HG03175 (cell line): Measurements from ENCODE around the gene UNC5A.

Experiments
- ATAC-seq: cut with Tn5 transposase; IDR thresholded peaks from one replicate; pipeline ENCODE4 v1.9.1; 2021; ENCODE audit warnings: mild to moderate bottlenecking, moderate library complexity; ENCODE audit not compliant: unreplicated experiment

The UNC5A gene

DNA sequence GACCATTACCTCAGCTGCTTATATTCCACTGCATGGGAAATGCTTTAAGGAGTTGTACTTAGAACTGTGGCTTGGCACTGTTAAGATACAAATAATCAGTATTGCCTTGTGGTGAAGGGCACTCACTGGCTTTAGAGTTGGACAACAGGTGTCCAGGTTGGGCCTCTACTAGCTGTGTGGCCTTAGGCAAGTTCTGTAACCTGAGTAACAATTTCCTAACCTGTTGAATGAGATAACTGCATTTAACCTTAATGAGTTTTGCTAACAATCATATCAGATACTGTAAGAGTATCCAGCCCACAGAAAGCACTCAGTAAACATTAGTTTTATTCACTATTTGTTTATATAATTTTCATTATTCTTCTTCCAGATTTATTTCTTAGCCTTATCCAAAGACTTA is 106.0 kb downstream of the UNC5A start:
- no peak for ATAC-seq

DNA sequence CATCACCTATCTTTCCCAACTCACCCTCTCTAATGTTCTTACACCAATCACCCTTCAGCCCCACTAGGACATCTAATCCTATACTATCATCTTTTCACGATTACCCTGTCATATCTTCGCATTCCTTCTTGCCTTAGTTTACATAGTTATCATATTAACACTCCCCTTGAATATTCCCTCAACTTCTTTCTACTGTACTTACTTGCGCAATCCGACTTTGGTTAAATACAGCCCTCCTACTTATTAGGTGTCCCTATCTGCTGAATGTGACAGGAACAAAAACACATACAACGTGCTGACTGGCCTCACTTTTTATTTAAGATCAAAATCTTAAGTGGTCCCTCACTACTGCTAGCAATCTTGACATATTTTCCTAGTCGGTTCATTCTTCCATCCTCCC is 108.3 kb downstream of the UNC5A start:
- no peak for ATAC-seq

DNA sequence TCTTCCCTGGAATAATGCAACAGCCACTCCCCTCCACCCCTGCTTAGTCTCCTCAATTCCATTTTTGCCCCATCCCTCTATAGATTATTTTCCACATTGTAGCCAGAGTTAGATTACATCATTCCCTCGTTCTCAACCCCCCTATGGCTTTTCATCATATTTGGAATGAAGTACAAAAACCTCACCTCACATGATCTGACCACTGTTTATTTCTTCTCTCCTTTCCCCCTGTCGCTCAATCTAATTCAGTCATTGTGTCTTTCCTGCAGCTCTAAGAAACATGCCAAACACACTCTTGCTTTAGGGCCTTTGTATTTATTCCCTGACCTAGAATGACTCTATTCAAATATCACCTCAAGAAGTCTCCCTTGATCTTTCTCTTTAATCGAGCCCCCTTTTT is 111.4 kb downstream of the UNC5A start:
- no peak for ATAC-seq

DNA sequence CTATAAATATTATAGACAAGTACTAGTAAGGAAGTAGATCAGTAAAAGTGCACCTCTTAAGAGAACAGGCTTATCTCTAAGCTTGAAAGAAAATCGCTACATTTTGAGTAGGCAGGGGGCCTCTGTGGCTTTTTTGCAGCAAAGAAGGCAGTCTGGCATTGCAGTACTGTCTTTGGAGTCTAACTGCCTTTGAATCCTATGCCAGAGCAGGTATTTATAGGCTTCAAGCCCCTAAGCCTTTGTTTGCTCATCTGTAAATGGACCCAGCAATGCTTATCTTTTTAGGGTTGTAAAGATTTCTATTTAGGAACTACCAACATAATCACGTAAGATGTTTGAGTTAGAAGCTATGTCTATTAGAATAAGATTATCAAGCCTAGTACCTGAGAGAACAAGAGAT is 112.5 kb downstream of the UNC5A start:
- ATAC-seq, result no peak

DNA sequence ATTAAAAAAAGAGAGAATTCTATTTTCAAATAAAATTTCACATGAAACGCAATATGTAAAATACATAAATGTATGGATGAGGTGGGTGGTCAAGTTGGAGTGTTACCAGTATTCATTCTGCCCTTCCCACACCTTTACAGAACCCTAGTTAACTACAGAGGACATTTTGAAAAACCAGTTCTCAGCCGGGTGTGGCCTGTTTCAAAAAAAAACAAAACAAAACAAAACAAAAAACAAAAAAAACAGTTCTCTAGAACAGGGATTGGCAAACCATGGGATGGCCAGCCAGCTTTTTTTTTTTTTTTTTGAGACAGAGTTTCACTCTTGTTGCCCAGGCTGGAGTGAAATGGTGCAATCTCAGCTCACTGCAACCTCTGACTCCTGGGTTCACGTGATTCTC is 117.2 kb downstream of the UNC5A start:
- ATAC-seq, result no peak

DNA sequence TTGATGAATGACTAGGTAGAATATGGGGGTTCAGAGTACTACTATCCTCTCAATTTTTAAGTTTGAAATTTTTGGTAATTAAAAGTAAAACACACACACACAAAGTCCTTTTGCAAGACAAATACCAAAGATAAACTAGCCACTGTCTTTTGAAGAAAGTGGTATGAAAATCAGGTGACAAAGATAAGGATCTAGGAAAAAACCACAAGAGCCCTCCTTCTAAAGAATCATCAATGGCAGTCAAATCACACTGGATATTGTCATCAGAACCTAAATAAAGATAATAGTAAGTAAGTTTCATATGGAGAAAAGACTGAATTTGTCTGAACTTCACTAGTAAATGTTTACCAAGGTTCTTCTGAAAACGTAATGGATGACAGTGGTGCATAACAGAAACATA is 119.3 kb downstream of the UNC5A start:
- ATAC-seq, result no peak
